ENCODE measurements around the gene SLC4A5.
A peak's percentile ranks its signal among the peaks of the same experiment; 100 is the strongest.

The SLC4A5 gene

GRCh38 chr2:74381751-74382150 lies 38.5 kb upstream of the SLC4A5 start:
- Histone ChIP-seq H3K27me3 (no peaks in the 10 kb centered on the region), H3K27ac (no peak overlapping the region), H3K4me2 (no peak overlapping the region), H3K9me3 (replicated peaks in 1 of 11) (no peaks in the 10 kb centered on the region), H3K9ac (no peak overlapping the region), H4K20me1 (peaks cover 46 to 94% (median 85%) of the 10 kb centered on the region in 11 experiments; a peak in 20 of 22 replicates), H3K4me1 (peaks cover 29 to 44% (median 36%) of the 10 kb centered on the region in 10 experiments), H3K36me3 (peaks cover 46 to 82% (median 65%) of the 10 kb centered on the region in 11 experiments), H3K4me3 (no peak overlapping the region)
- TF ChIP-seq Cebpa-rat (IDR thresholded peaks at IDR 0.05) = no peak

GRCh38 chr2:74379851-74380789 lies 36.9 kb upstream of the SLC4A5 start, which contains the start of gene DCTN1:
Gene DCTN1 (minus strand): TSS chr2:74380311. CDS start chr2:74380037, 274 bp downstream.
- Histone ChIP-seq H4K20me1 (peaks cover 36 to 94% (median 82%) of the 10 kb centered on the region in 11 experiments; a peak in 19 of 22 replicates), H3K27me3 (no peaks in the 10 kb centered on the region), H3K4me3 (0 out of 20 replicates have a peak within 1 kb of the TSS, but pooled peaks of 1 of the 10 experiments have one; percentile 11), H3K36me3 (peaks cover 56 to 87% (median 70%) of the 10 kb centered on the region in 11 experiments), H3K4me1 (peaks cover 23 to 41% (median 34%) of the 10 kb centered on the region in 10 experiments), H3K9ac (peak within 1 kb of the TSS in 9 of 11 experiments; percentile 3 to 65 (median 51); a peak in 15 of 22 replicates), H3K9me3 (replicated peaks in 1 of 11) (no peaks in the 10 kb centered on the region), H3K27ac (peak within 1 kb of the TSS in 3 of 11 experiments; percentile 7 to 35 (median 34); a peak in 2 of 22 replicates), H3K4me2 (peak within 1 kb of the TSS; percentile 3 to 67 (median 48); a peak in 19 of 22 replicates)
- no peak for TF ChIP-seq Cebpa-rat (IDR thresholded peaks at IDR 0.05)

- H3K9ac ChIP-seq = no peak overlapping the region
- no peak for TF ChIP-seq Cebpa-rat (IDR thresholded peaks at IDR 0.05)
- H3K27me3 ChIP-seq = no peaks in the 10 kb centered on the region
- peaks cover 33 to 94% (median 82%) of the 10 kb centered on the region in 11 experiments; a peak in 20 of 22 replicates for H4K20me1 ChIP-seq
- H3K4me2 ChIP-seq = no peak overlapping the region
- H3K27ac ChIP-seq = no peak overlapping the region
- H3K4me1 ChIP-seq = peaks cover 37 to 59% (median 48%) of the 10 kb centered on the region in 10 experiments
- peaks cover 41 to 77% (median 55%) of the 10 kb centered on the region in 11 experiments for H3K36me3 ChIP-seq
- no peaks in the 10 kb centered on the region for H3K9me3 ChIP-seq (replicated peaks in 1 of 11)
- H3K4me3 ChIP-seq = no peak overlapping the region
These were observed 34.8 kb upstream of the SLC4A5 start for GRCh38 chr2:74378007-74378406.

GRCh38 chr2:74375838-74376237 lies 32.6 kb upstream of the SLC4A5 start:
- H3K9ac ChIP-seq = no peak overlapping the region
- H3K27ac ChIP-seq = no peak overlapping the region
- no peaks in the 10 kb centered on the region for H3K27me3 ChIP-seq
- TF ChIP-seq Cebpa-rat (IDR thresholded peaks at IDR 0.05) = no peak
- H3K4me3 ChIP-seq = no peak overlapping the region
- peak overlapping the region in 10 of 11 experiments; percentile 0 to 57 (median 26); a peak in 10 of 22 replicates for H3K4me2 ChIP-seq
- no peaks in the 10 kb centered on the region for H3K9me3 ChIP-seq (replicated peaks in 1 of 11)
- H3K36me3 ChIP-seq = peaks cover 45 to 79% (median 64%) of the 10 kb centered on the region in 11 experiments
- peaks cover 23 to 98% (median 85%) of the 10 kb centered on the region in 11 experiments; a peak in 20 of 22 replicates for H4K20me1 ChIP-seq
- peaks cover 38 to 57% (median 52%) of the 10 kb centered on the region in 10 experiments for H3K4me1 ChIP-seq

GRCh38 chr2:74374509-74375205 lies 31.4 kb upstream of the SLC4A5 start:
- Histone ChIP-seq H3K4me2 (0 out of 22 replicates have a peak overlapping the region, but pooled peaks of 3 of the 11 experiments have one; percentile 24 to 61 (median 53)), H4K20me1 (peaks cover 12 to 93% (median 73%) of the 10 kb centered on the region in 11 experiments; a peak in 20 of 22 replicates), H3K9ac (no peak overlapping the region), H3K36me3 (peaks cover 56 to 90% (median 75%) of the 10 kb centered on the region in 11 experiments), H3K9me3 (replicated peaks in 1 of 11) (no peaks in the 10 kb centered on the region), H3K27ac (no peak overlapping the region), H3K27me3 (no peaks in the 10 kb centered on the region), H3K4me3 (no peak overlapping the region), H3K4me1 (peaks cover 27 to 45% (median 40%) of the 10 kb centered on the region in 10 experiments)
- no peak for TF ChIP-seq Cebpa-rat (IDR thresholded peaks at IDR 0.05)

- Histone ChIP-seq H3K27me3 (no peaks in the 10 kb centered on the region), H3K4me2 (peak overlapping the region in 9 of 11 experiments; percentile 24 to 61 (median 56); a peak in 15 of 22 replicates), H3K9me3 (replicated peaks in 1 of 11) (no peaks in the 10 kb centered on the region), H3K4me1 (peaks cover 25 to 40% (median 34%) of the 10 kb centered on the region in 10 experiments), H3K27ac (no peak overlapping the region), H4K20me1 (peaks cover 5 to 86% (median 67%) of the 10 kb centered on the region in 11 experiments; a peak in 18 of 22 replicates), H3K9ac (no peak overlapping the region), H3K4me3 (no peak overlapping the region), H3K36me3 (peaks cover 63 to 97% (median 82%) of the 10 kb centered on the region in 11 experiments)
- TF ChIP-seq Cebpa-rat (IDR thresholded peaks at IDR 0.05) = no peak
These were observed 30.8 kb upstream of the SLC4A5 start for GRCh38 chr2:74373985-74374384.

GRCh38 chr2:74373221-74373676 lies 30.0 kb upstream of the SLC4A5 start:
- peaks cover 25 to 40% (median 32%) of the 10 kb centered on the region in 10 experiments for H3K4me1 ChIP-seq
- no peak for TF ChIP-seq Cebpa-rat (IDR thresholded peaks at IDR 0.05)
- H3K4me2 ChIP-seq = peak overlapping the region; percentile 24 to 61 (median 53); a peak in 18 of 22 replicates
- peak overlapping the region in 2 of 11 experiments; percentile 2 to 4; a peak in 1 of 22 replicates for H3K27ac ChIP-seq
- no peak overlapping the region for H3K9ac ChIP-seq
- no peak overlapping the region for H3K4me3 ChIP-seq
- peaks cover 4 to 78% (median 59%) of the 10 kb centered on the region in 11 experiments; a peak in 18 of 22 replicates for H4K20me1 ChIP-seq
- H3K9me3 ChIP-seq (replicated peaks in 1 of 11) = no peaks in the 10 kb centered on the region
- H3K27me3 ChIP-seq = no peaks in the 10 kb centered on the region
- H3K36me3 ChIP-seq = peaks cover 66 to 97% (median 84%) of the 10 kb centered on the region in 11 experiments

- no peak for TF ChIP-seq Cebpa-rat (IDR thresholded peaks at IDR 0.05)
- Histone ChIP-seq H3K4me2 (peak overlapping the region in 7 of 11 experiments; percentile 36 to 61 (median 57); a peak in 10 of 22 replicates), H3K27ac (0 out of 22 replicates have a peak overlapping the region, but pooled peaks of 1 of the 11 experiments have one; percentile 2), H3K9ac (no peak overlapping the region), H3K4me1 (peaks cover 25 to 40% (median 32%) of the 10 kb centered on the region in 10 experiments), H3K36me3 (peaks cover 66 to 97% (median 84%) of the 10 kb centered on the region in 11 experiments), H3K27me3 (no peaks in the 10 kb centered on the region), H3K4me3 (no peak overlapping the region), H4K20me1 (peaks cover 4 to 73% (median 53%) of the 10 kb centered on the region in 11 experiments; a peak in 18 of 22 replicates), H3K9me3 (replicated peaks in 1 of 11) (no peaks in the 10 kb centered on the region)
These were observed 29.5 kb upstream of the SLC4A5 start for GRCh38 chr2:74372674-74373073.

Data from BLaER1 treated with 17β-estradiol and CSF1 and Interleukin-3, amounts not matched to agents 10 nM and 100 nM (cell line).